ENCODE measurements around the gene VTI1A. TPM values are rescaled to one million over a fixed set of nuclear protein-coding genes. Genes with fewer than 3 reads are reported as not detected.

The VTI1A gene
- total and polyA plus RNA-seq, 4 donors = 23.5 to 46.7 (median 34.3) TPM

DNA sequence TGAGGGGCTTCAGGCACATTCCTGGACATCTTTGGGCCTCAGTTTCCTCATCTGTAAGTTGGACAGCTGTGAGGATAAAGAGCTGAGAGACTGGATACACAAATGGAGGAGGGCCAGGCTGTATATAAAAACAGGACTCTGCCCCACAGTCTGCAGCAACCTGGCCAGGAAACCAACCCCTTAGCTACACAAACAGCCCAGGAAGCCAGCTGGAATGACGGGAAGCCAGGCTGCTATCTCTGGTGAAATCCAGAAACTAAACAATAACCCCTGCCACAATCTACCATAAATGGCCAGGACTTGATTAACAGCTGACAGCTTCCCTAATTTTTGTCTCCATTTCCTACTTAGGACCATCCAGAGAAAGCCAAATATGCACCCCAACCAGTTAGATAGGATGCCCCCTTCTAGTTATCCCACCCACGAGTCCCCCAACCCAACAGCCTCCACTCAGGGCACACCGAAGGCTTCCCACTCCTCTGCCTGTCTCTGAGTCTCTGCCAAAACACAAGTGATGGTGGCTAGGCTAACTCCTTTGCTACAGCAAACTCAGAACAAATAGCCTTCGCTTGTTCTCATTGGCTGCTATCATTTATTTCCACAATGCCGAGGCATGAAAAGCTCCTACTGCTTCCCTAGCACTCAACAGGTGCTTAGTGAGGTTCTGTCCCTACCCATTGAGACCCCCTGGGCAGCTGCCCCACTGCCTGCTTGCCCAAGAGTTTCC, 393.1 kb downstream of the VTI1A start:
- Histone ChIP-seq H3K9me3 (ENCODE audit: control insufficient read depth, insufficient read depth, low read length) (no peaks in the 10 kb centered on the region), H3K4me3 (ENCODE audit: low read depth, low read length) (no peak overlapping the region), H3K36me3 (ENCODE audit: control insufficient read depth, insufficient read depth, low read length) (no peaks in the 10 kb centered on the region), H3K27me3 (ENCODE audit: control insufficient read depth, insufficient read depth, low read length) (peaks cover 2% of the 10 kb centered on the region), H3K27ac (ENCODE audit: low read depth, low read length) (no peak overlapping the region), H3K4me1 (ENCODE audit: control insufficient read depth, insufficient read depth, low read length) (peaks cover 12% of the 10 kb centered on the region)
- no peak for DNase-seq (ENCODE audit: low read depth in 4 of 6, low spot score in 6 of 6)
- WGBS (ENCODE audit: insufficient coverage) = 95% methylated on average over 5 of the region's 5 CpGs

DNA sequence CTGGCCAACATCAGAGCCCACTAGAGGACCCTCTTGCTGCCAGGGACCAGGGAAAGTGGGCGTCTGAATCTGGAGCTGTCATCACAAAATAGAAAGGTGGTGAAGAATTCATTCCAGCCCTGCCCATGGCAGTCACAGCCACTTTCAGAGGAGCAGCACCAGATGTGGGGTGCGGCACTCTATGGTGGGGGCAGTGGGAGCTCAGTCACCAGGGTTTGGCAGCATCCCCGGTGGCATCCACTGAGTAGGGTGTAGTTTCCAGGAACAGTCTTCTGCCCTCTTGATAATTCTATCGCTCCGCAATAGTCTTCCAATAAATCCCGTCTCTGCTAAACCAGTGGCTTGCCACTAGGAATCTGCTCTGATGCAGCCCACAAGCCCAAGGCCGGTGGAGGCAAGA, 394.5 kb downstream of the VTI1A start:
- Histone ChIP-seq H3K27me3 (ENCODE audit: control insufficient read depth, insufficient read depth, low read length) (peaks cover 2% of the 10 kb centered on the region), H3K36me3 (ENCODE audit: control insufficient read depth, insufficient read depth, low read length) (no peaks in the 10 kb centered on the region), H3K27ac (ENCODE audit: low read depth, low read length) (no peak overlapping the region), H3K9me3 (ENCODE audit: control insufficient read depth, insufficient read depth, low read length) (no peaks in the 10 kb centered on the region), H3K4me3 (ENCODE audit: low read depth, low read length) (no peak overlapping the region), H3K4me1 (ENCODE audit: control insufficient read depth, insufficient read depth, low read length) (peaks cover 5% of the 10 kb centered on the region)
- DNase-seq (ENCODE audit: low read depth in 4 of 6, low spot score in 6 of 6) = no peak
- 93% methylated on average over 4 of the region's 7 CpGs for WGBS (ENCODE audit: insufficient coverage)

DNA sequence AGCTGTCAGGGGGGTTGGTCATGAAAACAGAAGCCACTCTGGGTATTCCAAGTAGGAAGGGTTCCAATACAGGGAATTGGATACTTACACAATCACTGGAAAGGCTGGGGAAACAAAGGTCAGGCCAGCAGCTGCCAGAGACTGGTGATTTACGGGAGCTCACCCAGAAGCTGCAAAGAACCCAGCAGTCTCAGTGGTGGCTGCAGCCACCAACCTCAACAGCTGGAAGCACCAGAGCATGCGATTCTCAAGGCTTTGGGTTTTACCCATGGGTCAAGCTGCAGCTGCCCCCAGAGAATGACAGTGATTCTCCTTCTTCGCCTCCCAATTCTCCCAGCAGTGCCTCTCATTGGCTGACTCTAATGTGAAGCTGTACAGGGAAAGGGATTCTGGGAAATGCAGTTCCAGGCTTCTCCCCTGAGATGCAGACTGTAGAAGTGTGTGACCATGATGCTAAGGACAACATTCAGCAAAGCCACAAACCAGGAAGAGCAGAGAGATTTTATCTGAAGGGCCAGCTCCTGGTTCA, 395.9 kb downstream of the VTI1A start:
- Histone ChIP-seq H3K9me3 (ENCODE audit: control insufficient read depth, insufficient read depth, low read length) (peaks cover 2% of the 10 kb centered on the region), H3K4me3 (ENCODE audit: low read depth, low read length) (no peak overlapping the region), H3K36me3 (ENCODE audit: control insufficient read depth, insufficient read depth, low read length) (no peaks in the 10 kb centered on the region), H3K4me1 (ENCODE audit: control insufficient read depth, insufficient read depth, low read length) (peaks cover 5% of the 10 kb centered on the region), H3K27ac (ENCODE audit: low read depth, low read length) (no peak overlapping the region), H3K27me3 (ENCODE audit: control insufficient read depth, insufficient read depth, low read length) (peaks cover under 1% of the 10 kb centered on the region)
- WGBS (ENCODE audit: insufficient coverage) = 12% methylated on average over 2 of the region's 3 CpGs
- DNase-seq (ENCODE audit: low read depth in 4 of 6, low spot score in 6 of 6) = peak in 2 of 6 donors; percentile 35 to 77

DNA sequence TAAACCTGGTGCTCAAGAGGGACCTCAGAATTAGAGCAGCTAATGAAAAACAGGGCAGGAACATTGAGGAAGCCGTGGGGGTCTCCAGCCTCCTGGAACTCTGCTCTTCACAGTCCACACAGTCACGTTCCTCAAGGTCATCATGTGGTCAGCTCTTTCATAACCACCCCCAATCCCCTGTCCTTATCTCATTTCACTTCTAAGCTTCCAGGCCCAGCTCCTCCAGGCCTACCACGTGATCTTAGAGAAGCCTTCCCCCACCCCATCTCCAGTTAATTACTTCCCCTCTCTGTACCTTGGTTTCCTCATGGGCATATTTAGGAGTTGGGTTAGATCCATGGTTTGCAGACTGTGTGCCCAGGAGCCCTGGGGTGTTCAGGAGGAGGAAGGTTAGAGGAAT, 396.6 kb downstream of the VTI1A start:
- H3K4me3 ChIP-seq (ENCODE audit: low read depth, low read length) = no peak overlapping the region

DNA sequence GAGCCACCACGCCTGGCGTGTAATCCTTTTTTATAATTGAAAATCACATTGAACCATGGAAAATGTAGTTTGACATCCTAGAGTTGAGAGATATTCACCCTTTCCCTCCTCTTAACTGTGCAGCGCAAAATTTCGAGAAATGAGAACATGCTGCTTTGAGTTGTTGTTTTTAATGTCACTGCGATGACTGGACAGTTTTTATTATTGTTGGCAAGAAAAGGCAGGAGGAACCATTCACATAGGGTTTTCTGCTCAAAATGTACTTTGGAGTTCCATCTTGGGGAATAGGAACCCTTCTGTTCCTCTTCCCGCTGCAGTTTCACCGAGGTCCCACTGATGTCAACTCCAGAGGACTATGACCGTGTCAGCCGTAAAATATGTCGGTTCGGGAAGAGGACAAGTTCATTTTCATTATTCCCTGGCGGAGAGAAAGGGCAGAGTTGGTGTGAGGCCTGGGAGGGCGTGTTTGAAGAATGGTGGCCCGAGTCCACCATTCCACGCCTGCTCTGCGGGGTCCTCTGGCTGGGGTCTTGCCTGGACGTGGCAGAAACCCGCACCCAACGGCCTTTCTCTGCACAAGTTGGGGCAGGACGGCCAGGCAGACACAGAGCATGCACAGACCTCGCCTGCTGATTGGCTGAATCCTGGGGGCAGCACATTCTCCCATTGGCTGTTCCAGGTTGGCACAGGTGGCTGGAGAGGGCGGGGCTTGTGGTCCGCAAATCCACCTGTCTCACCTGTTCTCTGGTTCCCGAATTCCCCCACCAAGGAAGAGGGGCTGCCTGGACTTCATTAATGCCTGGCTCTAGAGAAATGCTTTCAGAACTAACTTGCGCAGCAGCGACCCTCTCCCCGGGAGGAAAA, 397.9 kb downstream of the VTI1A start:
- Histone ChIP-seq H3K27ac (ENCODE audit: low read depth, low read length) (no peak overlapping the region), H3K4me1 (ENCODE audit: control insufficient read depth, insufficient read depth, low read length) (peaks cover 5% of the 10 kb centered on the region), H3K4me3 (ENCODE audit: low read depth, low read length) (no peak overlapping the region), H3K36me3 (ENCODE audit: control insufficient read depth, insufficient read depth, low read length) (no peaks in the 10 kb centered on the region), H3K27me3 (ENCODE audit: control insufficient read depth, insufficient read depth, low read length) (no peaks in the 10 kb centered on the region), H3K9me3 (ENCODE audit: control insufficient read depth, insufficient read depth, low read length) (peaks cover 4% of the 10 kb centered on the region)
- no peak for DNase-seq (ENCODE audit: low read depth in 4 of 6, low spot score in 6 of 6)
- 93% methylated on average over 23 of the region's 27 CpGs for WGBS (ENCODE audit: insufficient coverage)

More for the DNA sequence above, 396.6 kb downstream of the VTI1A start:
- H3K36me3 ChIP-seq (ENCODE audit: control insufficient read depth, insufficient read depth, low read length) = no peaks in the 10 kb centered on the region
- no peak for DNase-seq (ENCODE audit: low read depth in 4 of 6, low spot score in 6 of 6)
- H3K27ac ChIP-seq (ENCODE audit: low read depth, low read length) = no peak overlapping the region
- WGBS (ENCODE audit: insufficient coverage) = 88% methylated on average over 2 of the region's 3 CpGs
- peaks cover 4% of the 10 kb centered on the region for H3K9me3 ChIP-seq (ENCODE audit: control insufficient read depth, insufficient read depth, low read length)
- no peaks in the 10 kb centered on the region for H3K27me3 ChIP-seq (ENCODE audit: control insufficient read depth, insufficient read depth, low read length)
- H3K4me1 ChIP-seq (ENCODE audit: control insufficient read depth, insufficient read depth, low read length) = peaks cover 5% of the 10 kb centered on the region

DNA sequence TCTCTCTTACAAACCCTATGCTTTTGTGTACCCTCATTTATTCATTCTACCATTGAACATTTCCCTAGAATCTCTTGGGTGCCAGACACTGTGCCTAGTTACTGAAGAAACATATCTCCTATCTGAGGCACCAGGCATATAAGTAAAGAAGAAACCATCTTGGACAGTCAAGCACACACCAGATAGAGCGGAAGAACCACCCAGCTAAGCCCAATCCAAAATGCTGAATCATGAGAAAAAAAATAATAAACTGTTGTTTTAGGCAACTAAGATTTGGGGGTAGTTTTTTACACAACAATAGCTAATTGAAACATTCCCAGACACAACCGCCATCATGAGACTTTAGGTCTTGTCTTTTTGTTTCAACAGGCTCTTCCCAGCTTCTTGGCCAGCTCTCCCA, 400.8 kb downstream of the VTI1A start:
- Histone ChIP-seq H3K4me1 (ENCODE audit: control insufficient read depth, insufficient read depth, low read length) (peaks cover 4% of the 10 kb centered on the region), H3K27me3 (ENCODE audit: control insufficient read depth, insufficient read depth, low read length) (no peaks in the 10 kb centered on the region), H3K9me3 (ENCODE audit: control insufficient read depth, insufficient read depth, low read length) (peaks cover 4% of the 10 kb centered on the region), H3K4me3 (ENCODE audit: low read depth, low read length) (no peak overlapping the region), H3K36me3 (ENCODE audit: control insufficient read depth, insufficient read depth, low read length) (no peaks in the 10 kb centered on the region), H3K27ac (ENCODE audit: low read depth, low read length) (no peak overlapping the region)
- 100% methylated on average over 1 of the region's 2 CpGs for WGBS (ENCODE audit: insufficient coverage)
- no peak for DNase-seq (ENCODE audit: low read depth in 4 of 6, low spot score in 6 of 6)

DNA sequence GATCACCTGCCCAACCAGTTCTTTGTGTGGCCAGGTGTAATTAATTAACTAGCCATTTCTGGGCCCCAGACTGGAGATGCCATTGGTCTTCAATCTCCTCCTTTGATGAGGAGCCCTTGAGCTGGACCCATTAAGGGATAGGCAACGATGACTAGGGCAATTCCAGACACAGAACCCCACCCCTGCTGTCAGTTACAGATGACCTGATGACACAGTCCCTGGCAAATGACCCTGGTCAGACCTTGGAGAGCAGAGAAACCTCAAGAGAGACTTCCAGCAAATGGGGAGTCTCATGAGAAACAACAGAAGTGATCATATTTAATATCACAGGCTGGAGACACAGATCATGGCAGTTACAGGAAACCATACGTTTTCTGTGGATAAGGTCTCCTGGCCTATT, 401.2 kb downstream of the VTI1A start:
- WGBS (ENCODE audit: insufficient coverage) = 80% methylated on average over 1 of the region's 2 CpGs
- H3K4me1 ChIP-seq (ENCODE audit: control insufficient read depth, insufficient read depth, low read length) = no peaks in the 10 kb centered on the region
- H3K36me3 ChIP-seq (ENCODE audit: control insufficient read depth, insufficient read depth, low read length) = no peaks in the 10 kb centered on the region
- H3K27ac ChIP-seq (ENCODE audit: low read depth, low read length) = no peak overlapping the region
- no peaks in the 10 kb centered on the region for H3K27me3 ChIP-seq (ENCODE audit: control insufficient read depth, insufficient read depth, low read length)
- H3K4me3 ChIP-seq (ENCODE audit: low read depth, low read length) = no peak overlapping the region
- no peak for DNase-seq (ENCODE audit: low read depth in 4 of 6, low spot score in 6 of 6)
- H3K9me3 ChIP-seq (ENCODE audit: control insufficient read depth, insufficient read depth, low read length) = peaks cover 4% of the 10 kb centered on the region

DNA sequence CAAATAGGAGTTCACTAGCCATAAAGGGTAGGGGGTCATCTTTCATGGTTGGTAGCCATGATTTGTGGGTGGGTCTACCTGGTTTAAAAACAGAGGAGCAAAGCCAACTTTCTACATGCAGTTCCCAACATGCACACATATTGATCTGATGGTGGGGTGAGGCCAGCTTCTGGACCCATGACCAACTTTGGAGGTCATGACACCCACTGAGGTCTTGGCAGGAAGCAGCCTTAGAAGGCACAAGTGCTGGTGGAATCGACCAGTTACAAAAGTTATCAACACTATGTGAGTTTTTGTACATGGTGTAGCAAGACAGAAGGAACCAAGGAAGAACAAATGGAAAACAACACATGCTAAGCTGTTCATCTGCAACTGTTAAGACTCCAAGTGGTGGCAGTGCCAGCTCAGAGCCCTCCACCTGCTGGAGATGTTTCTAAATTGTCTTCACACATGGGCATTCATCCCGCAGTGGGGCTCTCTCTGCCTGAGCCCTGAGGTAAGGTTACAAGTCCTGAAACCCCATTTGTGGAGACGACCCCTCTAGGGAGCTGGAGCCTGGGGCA, 401.9 kb downstream of the VTI1A start:
- no peaks in the 10 kb centered on the region for H3K36me3 ChIP-seq (ENCODE audit: control insufficient read depth, insufficient read depth, low read length)
- WGBS (ENCODE audit: insufficient coverage) = 93% methylated on average over 2 of the region's 3 CpGs
- H3K27me3 ChIP-seq (ENCODE audit: control insufficient read depth, insufficient read depth, low read length) = no peaks in the 10 kb centered on the region
- no peak overlapping the region for H3K4me3 ChIP-seq (ENCODE audit: low read depth, low read length)
- H3K9me3 ChIP-seq (ENCODE audit: control insufficient read depth, insufficient read depth, low read length) = peaks cover 4% of the 10 kb centered on the region
- H3K27ac ChIP-seq (ENCODE audit: low read depth, low read length) = no peak overlapping the region
- DNase-seq (ENCODE audit: low read depth in 4 of 6, low spot score in 6 of 6) = peak in 1 of 6 donors; percentile 59
- H3K4me1 ChIP-seq (ENCODE audit: control insufficient read depth, insufficient read depth, low read length) = no peaks in the 10 kb centered on the region

DNA sequence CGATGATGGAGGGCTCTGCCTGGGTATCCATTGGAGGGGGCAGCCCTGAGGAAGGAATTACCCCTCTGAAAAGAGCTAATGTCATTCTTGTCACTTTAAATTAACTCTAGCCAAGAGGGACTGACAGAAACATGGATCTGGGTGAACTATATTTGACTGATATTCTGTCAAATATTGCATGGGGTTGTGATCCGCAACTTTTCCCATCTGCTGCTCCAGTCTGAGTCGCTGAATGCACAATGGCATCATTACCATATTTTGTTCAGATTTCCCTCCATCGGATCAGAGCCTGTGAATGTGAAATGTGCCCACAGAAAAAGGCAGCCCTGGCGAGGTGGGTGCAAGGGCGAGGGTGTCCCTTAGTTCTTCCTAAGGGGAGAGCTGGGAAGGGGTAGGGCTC, 402.5 kb downstream of the VTI1A start:
- Histone ChIP-seq H3K36me3 (ENCODE audit: control insufficient read depth, insufficient read depth, low read length) (no peaks in the 10 kb centered on the region), H3K4me3 (ENCODE audit: low read depth, low read length) (no peak overlapping the region), H3K4me1 (ENCODE audit: control insufficient read depth, insufficient read depth, low read length) (no peaks in the 10 kb centered on the region), H3K27me3 (ENCODE audit: control insufficient read depth, insufficient read depth, low read length) (no peaks in the 10 kb centered on the region), H3K27ac (ENCODE audit: low read depth, low read length) (no peak overlapping the region), H3K9me3 (ENCODE audit: control insufficient read depth, insufficient read depth, low read length) (peaks cover 4% of the 10 kb centered on the region)
- peak in 1 of 6 donors; percentile 63 for DNase-seq (ENCODE audit: low read depth in 4 of 6, low spot score in 6 of 6)
- WGBS (ENCODE audit: insufficient coverage) = 90% methylated on average over 3 of the region's 6 CpGs

Data from spinal cord (tissue), 10 donors.